Heart right ventricle (tissue), 16 donors: ENCODE data around the gene RTKN2. TPM values are rescaled to one million over a fixed set of nuclear protein-coding genes. Genes with fewer than 3 reads are reported as not detected.

ENCODE experiments used
- ATAC-seq, 8 donors: fragments of 200-7000 bp; cut with Tn5 transposase; one replicate each; pipeline ENCODE4 v1.9.1; 2020; ENCODE audit warnings: mild to moderate bottlenecking in 8 of 8, moderate library complexity in 8 of 8, moderate number of reproducible peaks in 1 of 8
- DNase-seq, 2 donors: peaks; one replicate each; pipeline ENCODE4 v3.0.0-alpha.2; 2020
- H3K27ac ChIP-seq, 10 donors: fragments of 200-600 bp; sonication (generic) in 2 of 10; one replicate each; pipeline versions ENCODE4 v1.5.0 to v1.8.0; 2020 to 2022; ENCODE audit warnings: mild to moderate bottlenecking in 3 of 10
- H3K27me3 ChIP-seq, 7 donors: fragments of 200-600 bp; one replicate each; pipeline ENCODE4 v1.8.0; 2021 to 2022; ENCODE audit warnings: mild to moderate bottlenecking in 2 of 7
- H3K36me3 ChIP-seq, 9 donors: fragments of 200-600 bp; sonication (generic) in 1 of 9; one replicate each; pipeline versions ENCODE4 v1.5.0 to v1.8.0; 2020 to 2022; ENCODE audit warnings: mild to moderate bottlenecking in 2 of 9
- H3K4me1 ChIP-seq, 9 donors: fragments of 200-600 bp; sonication (generic) in 1 of 9; one replicate each; pipeline versions ENCODE4 v1.5.0 to v1.8.0; 2020 to 2022; ENCODE audit warnings: mild to moderate bottlenecking in 4 of 9
- H3K4me3 ChIP-seq, 10 donors: fragments of 200-600 bp; sonication (generic) in 2 of 10; one replicate each; pipeline versions ENCODE4 v1.5.0 to v1.8.0; 2020 to 2022; ENCODE audit warnings: mild to moderate bottlenecking in 7 of 10, moderate library complexity in 2 of 10
- H3K9me3 ChIP-seq, 11 donors: fragments of 200-600 bp in 10 of 11; sonication (generic) in 2 of 11; one replicate each; pipeline versions ENCODE4 v1.5.0 to v1.8.0; 2013 to 2022; ENCODE audit warnings: mild to moderate bottlenecking in 2 of 11, control low read depth in 1 of 11, moderate library complexity in 1 of 11
- CTCF ChIP-seq, 9 donors: fragments of 200-600 bp; sonication (generic) in 2 of 9; IDR thresholded peaks; one replicate each; pipeline versions ENCODE4 v1.5.0 to v1.8.0; 2021 to 2022; ENCODE audit warnings: antibody characterized with exemption in 9 of 9, mild to moderate bottlenecking in 5 of 9, moderate library complexity in 1 of 9
- WGBS, 2 donors: extraction: QIAGEN DNeasy Blood & Tissue Kit; methylation state at CpG; one replicate each; pipeline ENCODE4 v1.1.7; 2013; ENCODE audit warnings: inconsistent platforms in 1 of 2; 5-methylcytosine and 5-hydroxymethylcytosine counted together
- intact Hi-C, 10 donors: fragments of 100-400 bp; cut with DNase I; formaldehyde crosslinking; loops; one replicate each; pipeline versions ENCODE4 v1.11.1 to v1.14.2; 2022
- polyA plus RNA-seq, 2 donors: library from polyadenylated mRNA; stranded (reverse); fragments of 200-250 nt; gene quantifications; one replicate each; pipeline ENCODE4 v1.2.3, GENCODE V29; 2013
- total RNA-seq, 10 donors: library from RNA; stranded (reverse); fragmentation: NEBNext Ultra II Directional in 3 of 10; extraction: Animal tissue kit (Norgen Biotek cat#: 25700) in 3 of 10; gene quantifications; one replicate each; pipeline versions ENCODE4 v1.2.1 to v1.2.4, GENCODE V29; 2021 to 2023
- donor health status: Arrhythmogenic right ventricular cardiomyopathy.
- donor health status: ischemic (EF 13 %, LVEDD 7.1; RV severe dilation, severe dysfunction).
- donor health status: healthy with polysubstance abuse.
- donor health status: DM: no; HTN: yes; CAD: no.
- donor health status: DM: no; HTN: no; CAD: no.
- donor health status: ischemic (EF 25% LVEDD 6.9; RV normal size, moderate dysfunction).
- donor health status: ischemic (EF 25% LVEDD 5.7; RV mildly dilated, moderate dysfunction).
- donor health status: healthy.
- donor health status: DM: yes; HTN: yes; CAD: no.
- donor health status: Ischemic cardiomyopathy.
- donor health status: ischemic (EF 35%, LVEDD 5.7; RV mildly dilated, moderate dysfunction).
- donor health status: nonischemic (EF 11% LVEDD 7.7; RV severe dilation, severe dysfunction).
- donor health status: DM: yes; HTN: yes; CAD: no.
- donor health status: PGD.
- donor health status: ischemic (EF 29% LVEDD 5.4; RV normal size, mild dysfunction).
- donor health status: nonischemic (EF 23%, LVEDD 6.1; RV moderate dilation, normal function).

The RTKN2 gene
- total and polyA plus RNA-seq, 12 donors, result 0.01 to 0.30 (median 0.14) TPM; not detected in 4

- no peak for ATAC-seq
- TF ChIP-seq CTCF (IDR thresholded peaks at IDR 0.05), result no peak
- no peak overlapping the region for H3K27ac ChIP-seq
- H3K4me1 ChIP-seq, result no peaks in the 10 kb centered on the region
- no peaks in the 10 kb centered on the region for H3K9me3 ChIP-seq
- no peak for DNase-seq
- intact Hi-C loops, result no loop called here
- peaks cover 0 to 7% (median 0%) of the 10 kb centered on the region in 7 donors for H3K27me3 ChIP-seq
- no peak overlapping the region for H3K4me3 ChIP-seq
- H3K36me3 ChIP-seq, result no peaks in the 10 kb centered on the region
- WGBS, 2 donors, result 52 to 62% methylated on average over 2 of the region's 2 CpGs
Measured at GRCh38 chr10:62278441-62278910, 9.8 kb upstream of the RTKN2 start.

- intact Hi-C loops, result no loop called here
- no peak for TF ChIP-seq CTCF (IDR thresholded peaks at IDR 0.05)
- DNase-seq (no peak), ATAC-seq (no peak)
- 78 to 90% methylated on average over 1 of the region's 1 CpG for WGBS, 2 donors
- no peak overlapping the region for H3K27ac ChIP-seq
- H3K27me3 ChIP-seq, result peaks cover 0 to 7% (median 0%) of the 10 kb centered on the region in 7 donors
- no peaks in the 10 kb centered on the region for H3K36me3 ChIP-seq
- H3K4me3 ChIP-seq, result no peak overlapping the region
- no peaks in the 10 kb centered on the region for H3K9me3 ChIP-seq
- H3K4me1 ChIP-seq, result no peaks in the 10 kb centered on the region
Measured at GRCh38 chr10:62277971-62278370, 9.3 kb upstream of the RTKN2 start.

- Histone ChIP-seq H3K36me3 (no peaks in the 10 kb centered on the region), H3K4me1 (peaks cover 0 to 17% (median 7%) of the 10 kb centered on the region in 9 donors), H3K27me3 (peaks cover 0 to 42% (median 12%) of the 10 kb centered on the region in 7 donors), H3K4me3 (no peak overlapping the region), H3K27ac (no peak overlapping the region), H3K9me3 (no peaks in the 10 kb centered on the region)
- DNase-seq (no peak), ATAC-seq (no peak)
- intact Hi-C loops, result no loop called here
- WGBS, 2 donors, result 89% methylated on average over 4 of the region's 4 CpGs
- TF ChIP-seq CTCF (IDR thresholded peaks at IDR 0.05), result no peak
Measured at GRCh38 chr10:62270020-62270419, 1.4 kb upstream of the RTKN2 start.

- ATAC-seq (peak in 2 of 8 donors; percentile 27 to 44), DNase-seq (no peak)
- Histone ChIP-seq H3K36me3 (no peaks in the 10 kb centered on the region), H3K27ac (no peak overlapping the region), H3K9me3 (no peaks in the 10 kb centered on the region), H3K4me3 (peak overlapping the region; percentile 61 to 75 (median 70)), H3K4me1 (peaks cover 0 to 17% (median 7%) of the 10 kb centered on the region in 9 donors), H3K27me3 (peaks cover 0 to 42% (median 12%) of the 10 kb centered on the region in 7 donors)
- TF ChIP-seq CTCF (IDR thresholded peaks at IDR 0.05), result no peak
- intact Hi-C loops, result no loop called here
- WGBS, 2 donors, result 2% methylated on average over 19 of the region's 19 CpGs
Measured at GRCh38 chr10:62268027-62268398, 631 bp downstream of the RTKN2 start.
